GM19438 (cell line): ENCODE data around the gene FSTL1.

ENCODE experiments used
- ATAC-seq: cut with Tn5 transposase; IDR thresholded peaks from one replicate; pipeline ENCODE4 v1.9.1; 2021; ENCODE audit warnings: low read depth; ENCODE audit not compliant: unreplicated experiment

FSTL1 gene

DNA sequence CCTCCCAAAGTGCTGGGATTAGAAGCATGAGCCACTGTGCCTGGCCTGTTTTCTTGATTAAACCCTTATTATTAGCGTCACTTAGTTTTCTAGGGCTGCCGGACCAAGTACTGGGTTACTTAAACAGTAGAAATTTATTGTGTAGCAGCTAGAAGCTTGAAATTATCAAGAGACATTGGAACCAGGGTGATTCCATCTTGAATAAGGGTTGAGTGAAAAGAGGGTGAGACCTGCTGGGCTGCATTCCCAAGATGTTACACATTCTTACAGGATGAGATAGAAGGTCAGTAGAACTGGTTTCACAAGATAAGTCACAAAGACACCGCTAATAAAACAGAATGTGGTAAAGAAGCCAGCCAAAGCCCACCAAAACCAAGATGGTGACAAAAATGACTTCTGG lies 18.6 kb upstream of the FSTL1 start:
- no peak for ATAC-seq

DNA sequence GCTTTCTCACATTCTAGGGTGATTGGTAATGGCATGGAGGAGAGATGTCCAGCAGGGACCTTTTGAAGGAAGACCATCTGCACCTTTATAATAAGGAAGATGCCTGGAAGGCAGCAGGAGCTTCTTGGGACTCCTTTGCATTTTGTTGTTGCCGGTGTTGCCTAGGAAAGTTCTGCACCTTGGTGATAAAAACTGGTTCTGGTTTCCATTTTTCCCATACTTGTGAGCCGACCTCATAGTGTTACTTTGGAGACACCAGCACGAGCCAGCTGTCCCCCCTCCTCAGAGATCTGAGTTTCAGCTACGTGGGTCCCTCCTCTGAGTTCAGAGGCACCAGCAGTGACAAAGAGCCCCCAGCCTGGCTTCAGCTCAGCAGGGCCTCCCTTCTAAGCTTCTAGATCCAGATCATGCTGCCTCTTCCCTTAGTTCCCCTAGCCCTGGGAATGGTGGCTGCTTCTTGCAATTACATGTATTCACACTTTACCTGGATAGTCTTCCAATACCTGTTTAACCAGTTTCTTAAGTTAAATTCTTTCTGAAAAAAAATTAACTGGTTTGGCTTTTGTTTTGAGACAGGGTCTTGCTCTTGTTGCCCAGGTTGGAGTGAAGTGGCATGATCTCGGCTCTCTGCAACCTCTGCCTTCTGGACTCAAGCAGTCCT lies 18.0 kb upstream of the FSTL1 start:
- no peak for ATAC-seq

DNA sequence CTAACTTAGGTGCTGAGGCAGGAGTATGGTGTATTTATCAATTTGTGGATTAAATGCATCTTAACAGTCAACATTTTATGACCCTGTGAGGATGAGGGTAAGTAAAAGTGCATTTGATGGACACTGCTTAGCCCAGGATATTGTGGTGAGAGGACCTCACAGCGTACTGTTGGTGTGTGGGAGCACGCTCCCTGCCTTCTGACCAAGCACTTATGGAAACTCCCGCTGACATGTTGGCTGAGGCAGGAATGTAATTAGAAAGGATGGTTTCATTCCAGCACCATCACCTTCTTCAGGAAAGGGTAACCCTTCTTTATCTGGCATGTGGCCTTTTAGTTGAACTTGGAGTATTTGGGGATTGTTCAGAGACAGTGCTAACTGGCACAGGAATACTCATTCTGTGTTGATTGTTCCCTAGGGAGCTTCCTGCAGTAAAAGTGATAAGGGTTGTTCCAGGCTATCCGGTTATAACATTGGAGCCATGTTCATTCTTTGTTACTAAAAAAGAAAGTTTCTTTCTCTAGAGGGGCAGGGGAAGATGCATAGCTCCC lies 11.7 kb upstream of the FSTL1 start:
- no peak for ATAC-seq

DNA sequence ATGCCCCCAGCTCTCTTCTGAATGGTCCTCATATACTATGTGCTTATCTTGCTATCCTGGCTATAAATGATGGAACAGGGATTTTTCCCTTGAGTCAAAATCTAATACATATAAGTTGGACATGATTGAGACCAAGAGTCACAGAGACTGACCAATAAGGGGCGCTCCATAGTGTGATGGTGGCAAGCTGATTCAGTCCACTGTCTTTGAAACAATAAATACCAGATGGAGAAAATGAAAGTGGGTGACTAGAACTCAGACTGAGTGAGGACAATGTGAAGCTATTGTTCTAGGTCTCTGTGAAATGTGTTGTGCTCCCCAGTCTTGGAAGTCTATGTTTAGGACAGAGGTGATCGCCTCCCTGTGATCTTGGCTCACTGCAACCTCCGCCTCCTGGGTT lies 10.6 kb upstream of the FSTL1 start:
- no peak for ATAC-seq

DNA sequence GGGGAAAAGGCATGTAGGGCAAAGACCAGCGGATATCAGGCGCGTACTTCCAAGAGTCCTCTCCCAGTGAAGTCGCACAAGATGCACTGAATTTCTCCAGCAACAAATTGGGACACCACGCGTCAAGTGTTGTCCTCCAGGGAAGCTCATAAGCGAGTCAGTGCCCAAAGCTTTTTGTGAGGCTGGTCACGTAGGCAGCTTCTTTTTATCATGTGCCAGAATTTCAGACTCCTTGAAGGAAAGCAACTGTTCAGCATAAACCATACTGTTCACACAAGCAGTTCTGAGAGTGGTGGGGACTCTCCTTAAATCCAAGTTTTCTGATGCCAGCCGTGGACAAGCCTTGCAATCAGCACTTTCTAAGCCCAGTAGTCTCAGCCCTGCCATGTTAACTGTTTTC lies 10.1 kb upstream of the FSTL1 start:
- no peak for ATAC-seq

DNA sequence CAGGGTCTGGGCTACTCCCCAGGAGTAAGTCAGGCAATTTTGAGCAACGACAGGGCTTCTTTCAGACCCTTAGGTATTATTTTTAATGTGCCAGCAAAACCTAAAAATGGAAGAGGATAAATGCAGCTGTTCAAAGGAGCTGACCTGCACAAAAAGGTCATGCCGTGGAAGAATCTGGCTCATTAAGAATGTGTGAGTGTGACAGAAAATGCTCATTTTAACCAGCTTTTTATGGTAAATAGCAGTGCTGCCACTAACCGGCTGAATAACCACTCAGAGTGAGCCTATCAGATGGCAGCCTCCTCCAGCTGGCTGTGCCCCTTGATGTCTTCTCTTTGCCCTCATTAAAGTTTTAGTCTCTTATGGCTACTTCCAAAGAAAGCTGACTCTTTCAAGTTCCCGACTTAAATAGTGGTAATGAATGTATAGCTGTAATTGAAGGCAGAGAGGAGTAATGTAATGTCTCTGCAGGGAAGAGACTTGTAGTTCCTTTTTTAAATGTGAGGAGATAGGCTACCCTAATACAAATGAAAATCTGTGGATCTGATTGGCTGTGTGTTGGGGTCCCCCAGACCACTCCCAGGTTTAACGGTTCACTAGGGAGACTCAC lies 9.5 kb upstream of the FSTL1 start:
- no peak for ATAC-seq

DNA sequence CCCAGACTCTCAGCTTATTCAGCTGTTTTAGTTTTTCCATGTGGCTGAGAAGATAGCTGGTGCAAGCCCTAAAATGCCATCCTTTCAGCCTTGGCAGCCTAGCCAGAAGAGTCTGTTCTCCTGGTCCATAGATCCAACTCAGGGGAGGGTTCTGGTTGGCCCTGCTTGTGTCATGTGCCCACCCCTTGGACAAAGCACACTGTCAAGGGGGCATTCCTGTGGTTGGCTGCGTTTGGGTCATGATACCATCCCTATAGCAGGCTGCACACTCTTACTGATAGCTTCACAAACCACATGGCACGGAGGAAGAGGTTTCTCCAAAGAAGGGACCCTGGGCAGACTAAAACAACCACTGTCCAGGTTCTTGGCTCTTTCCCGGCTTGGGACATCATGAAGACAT lies 8.4 kb upstream of the FSTL1 start:
- no peak for ATAC-seq

DNA sequence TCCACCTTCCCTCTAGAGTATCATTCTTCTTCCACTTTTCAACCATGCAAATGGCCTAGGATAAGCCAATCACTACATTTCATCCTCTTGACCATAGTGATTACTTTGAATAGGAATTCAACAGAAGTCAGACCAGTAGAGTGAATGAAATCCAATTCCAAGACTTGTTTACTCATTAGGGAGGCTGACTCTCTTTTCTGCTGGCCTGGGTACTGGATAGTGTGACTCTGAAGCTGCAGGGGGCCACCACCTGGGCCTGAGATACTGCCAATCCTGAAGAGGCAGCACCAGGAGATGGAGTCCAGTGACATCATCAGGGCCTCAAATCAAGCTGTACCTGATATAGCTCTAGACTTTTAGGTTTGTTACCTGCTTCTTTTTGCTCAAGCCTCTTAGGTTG lies 7.0 kb upstream of the FSTL1 start:
- ATAC-seq = no peak

DNA sequence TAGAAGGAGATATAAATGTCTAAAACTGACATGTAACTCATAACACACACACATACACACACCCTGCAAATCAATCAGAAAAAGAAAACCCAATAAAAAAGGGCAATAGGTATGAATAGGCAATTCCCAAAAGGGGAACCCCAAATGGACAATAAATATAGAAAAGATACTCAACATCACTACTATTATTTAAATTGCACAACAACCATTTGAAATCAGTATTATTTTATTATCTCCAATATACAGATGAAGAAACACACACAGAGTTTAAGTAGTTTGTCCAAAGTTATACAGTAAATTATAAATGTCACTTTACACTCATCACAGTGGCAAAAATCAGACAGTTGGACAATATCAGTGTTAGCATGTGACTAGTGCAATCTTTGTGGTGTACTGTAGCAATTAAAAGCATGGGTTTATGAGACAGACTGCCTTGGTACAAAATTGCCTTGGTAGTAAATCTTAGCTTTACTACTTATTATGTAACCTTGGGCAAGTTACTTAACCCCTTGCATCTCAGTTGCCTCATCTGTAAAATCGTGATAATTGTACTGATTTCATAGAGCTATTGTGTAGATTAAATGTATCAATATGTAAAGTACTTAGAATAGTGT lies 3.4 kb upstream of the FSTL1 start:
- ATAC-seq = no peak

DNA sequence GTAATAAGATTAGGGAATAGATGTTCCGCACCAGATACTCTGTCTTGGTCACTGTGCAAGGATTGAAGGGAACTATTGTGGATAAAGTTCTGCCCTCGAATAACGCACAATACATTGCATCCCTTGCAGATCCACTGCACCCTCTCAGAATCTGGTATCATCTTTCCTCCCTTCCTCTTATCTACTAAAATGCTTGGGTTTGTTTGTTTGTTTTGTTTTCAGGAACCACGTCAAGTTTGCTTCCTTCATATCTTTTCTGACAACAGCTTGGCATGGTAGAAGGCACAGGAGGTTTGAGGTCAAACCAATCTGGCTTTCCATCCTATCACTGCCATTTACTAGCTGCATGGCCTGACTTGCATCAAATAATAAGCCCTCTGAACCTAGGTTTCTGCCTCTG lies 2.0 kb upstream of the FSTL1 start:
- ATAC-seq = no peak

DNA sequence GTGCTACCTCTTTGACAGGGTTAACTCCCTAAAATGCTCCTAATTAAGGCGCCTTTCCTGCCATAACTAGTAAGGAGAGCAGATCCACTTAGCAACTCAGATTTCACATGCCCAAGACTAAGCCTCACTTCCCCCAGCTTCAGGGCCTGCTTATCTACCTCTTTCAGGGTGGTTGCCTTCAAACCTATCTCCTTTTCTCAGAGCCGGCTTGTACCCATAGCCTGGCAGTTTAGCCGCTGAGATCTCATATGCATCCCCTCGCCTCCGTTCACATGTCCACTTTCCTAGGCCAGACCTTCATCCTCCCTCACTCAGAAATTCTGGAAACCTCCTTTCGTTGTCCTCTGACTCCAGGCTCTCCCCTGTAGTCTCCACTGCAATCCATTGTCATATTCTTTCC lies 1.0 kb upstream of the FSTL1 start:
- no peak for ATAC-seq

DNA sequence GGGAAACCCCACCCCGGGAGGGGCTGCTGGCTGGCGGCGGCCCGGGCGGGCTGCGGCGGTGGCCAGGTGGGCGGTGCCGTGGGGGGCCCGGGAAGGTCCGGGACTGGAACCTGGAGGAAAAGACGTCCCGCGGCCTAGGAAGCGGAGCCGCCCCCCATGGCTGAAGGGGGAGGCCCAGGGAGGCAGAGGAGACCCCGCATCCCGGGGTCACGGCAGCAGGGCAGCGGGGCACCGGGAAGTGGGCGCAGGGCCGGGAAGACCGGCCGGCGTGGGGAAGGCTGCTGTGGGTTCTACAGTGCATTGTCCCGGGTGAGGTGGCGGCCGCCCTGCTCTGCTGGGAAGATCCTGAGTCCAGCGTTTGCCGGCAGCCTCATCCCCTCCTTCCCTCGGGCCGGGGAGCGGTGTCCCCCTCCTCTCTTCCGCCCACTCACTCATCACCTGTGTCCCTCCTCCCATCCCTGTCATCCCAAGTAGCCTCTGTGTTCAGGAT lies 525 bp upstream of the FSTL1 start:
- ATAC-seq = no peak

DNA sequence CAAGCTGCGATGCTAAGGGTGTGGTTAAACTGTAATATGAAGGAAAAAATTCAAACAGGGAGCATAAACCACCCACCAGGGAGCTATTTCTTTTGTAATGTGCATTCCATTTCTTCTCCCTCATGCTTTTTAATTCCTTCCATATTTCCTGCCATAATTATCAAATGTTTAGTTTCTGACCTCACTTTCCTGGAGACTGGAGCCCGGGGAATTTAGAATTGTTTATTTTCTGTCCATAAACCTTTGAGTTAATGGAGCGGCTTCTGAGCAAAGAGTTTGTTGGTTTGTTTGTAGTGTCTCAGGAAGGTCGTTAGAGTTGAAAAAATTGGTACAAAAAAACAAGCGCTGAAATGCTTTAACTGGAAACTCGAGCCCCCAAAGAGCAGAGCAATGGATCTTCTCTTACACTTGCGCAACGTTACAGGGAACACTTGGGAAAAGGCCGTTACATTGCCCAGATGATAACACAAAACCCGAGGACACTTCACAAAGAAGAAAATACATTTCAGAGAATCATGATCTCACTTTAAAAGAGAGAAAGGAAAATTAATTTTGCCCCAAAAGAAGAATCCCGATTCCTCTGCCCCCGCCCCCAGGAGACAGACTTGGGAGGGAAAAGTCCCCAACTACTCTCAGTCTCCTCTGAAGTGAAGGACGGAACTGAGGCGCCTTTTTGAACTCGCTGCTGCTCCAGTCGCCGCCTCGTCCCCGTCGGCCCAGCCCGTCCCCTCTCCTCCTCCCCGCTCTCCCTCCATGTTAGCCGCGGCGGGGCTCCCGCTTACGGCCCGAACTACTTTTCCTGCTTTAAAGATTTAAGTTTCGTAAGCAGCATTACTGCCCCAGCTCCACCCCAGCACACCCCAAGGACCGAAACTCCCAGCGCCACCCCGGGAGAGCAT lies 842 bp downstream of the FSTL1 start:
- no peak for ATAC-seq

DNA sequence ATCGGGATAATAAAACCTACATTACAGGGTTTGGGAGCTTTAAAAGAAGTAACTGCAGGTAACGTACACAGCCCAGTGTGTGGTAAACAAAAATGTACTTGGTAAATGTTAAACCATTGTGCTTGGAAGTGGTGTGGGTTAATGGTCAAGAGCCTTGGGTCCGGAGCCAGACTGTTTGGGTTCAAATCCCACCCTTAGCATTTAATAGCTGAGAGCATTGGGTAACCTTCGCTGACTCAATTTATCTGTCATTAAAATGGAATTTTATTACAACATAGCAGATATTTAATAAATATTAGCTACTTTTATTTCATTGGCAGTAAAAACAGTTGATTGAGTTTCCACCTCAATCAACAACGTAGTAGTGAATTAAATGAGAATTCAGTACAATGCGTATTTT lies 1.5 kb downstream of the FSTL1 start:
- ATAC-seq = no peak

DNA sequence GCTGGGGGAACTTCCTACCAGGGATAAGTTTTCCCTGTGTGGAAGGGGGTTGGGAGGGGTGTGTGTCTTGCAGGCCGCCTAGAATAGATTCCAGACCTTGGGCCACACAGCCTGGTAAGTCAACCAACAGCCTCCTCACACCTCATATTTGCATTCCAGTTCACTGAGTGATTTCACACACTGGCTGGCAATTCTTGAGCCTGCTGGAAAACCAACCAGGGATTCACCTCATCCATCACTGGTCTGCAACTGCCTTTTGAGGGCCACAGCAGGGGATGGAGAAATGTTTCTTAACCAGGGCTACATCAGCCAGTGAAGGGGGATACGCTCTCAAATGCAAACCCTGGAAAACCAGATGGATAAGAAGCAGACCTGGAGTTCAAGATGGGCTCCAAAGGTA lies 2.0 kb downstream of the FSTL1 start:
- ATAC-seq = no peak

DNA sequence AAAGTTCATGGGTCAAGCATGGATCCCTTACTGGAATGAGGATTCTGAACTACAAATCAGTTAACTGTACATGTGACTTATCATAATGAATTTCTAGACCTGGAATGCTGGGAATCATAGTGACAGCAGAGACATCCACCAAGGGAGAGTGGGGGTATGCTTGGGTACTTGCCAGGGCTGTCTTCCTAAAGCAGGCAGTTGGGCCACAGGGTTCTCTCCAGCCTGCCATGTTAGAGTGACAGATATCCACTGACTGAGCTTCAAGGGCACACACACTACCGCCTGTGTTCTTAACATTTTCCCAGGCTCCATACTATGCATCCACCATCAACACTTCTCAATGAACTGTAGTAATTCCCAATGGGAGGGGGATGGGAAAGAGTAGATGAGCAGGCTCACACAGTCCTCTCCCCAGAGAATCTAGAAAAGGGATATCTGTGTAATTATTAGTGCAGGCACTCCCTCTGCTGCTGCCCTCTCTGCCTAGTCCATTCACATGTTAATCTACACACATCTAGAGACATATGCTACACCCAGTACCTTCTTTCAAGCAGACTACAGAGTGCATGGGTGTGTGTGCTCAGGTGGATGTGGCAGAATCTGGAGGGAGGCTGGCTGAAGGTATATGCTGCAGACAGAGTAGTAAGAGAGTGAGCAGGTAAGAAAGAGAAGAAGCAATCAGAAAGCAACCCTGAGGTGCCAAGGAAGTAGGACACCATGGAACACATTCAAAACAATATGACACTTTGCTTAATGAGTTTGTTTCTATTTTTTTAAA lies 3.7 kb downstream of the FSTL1 start:
- ATAC-seq = no peak

DNA sequence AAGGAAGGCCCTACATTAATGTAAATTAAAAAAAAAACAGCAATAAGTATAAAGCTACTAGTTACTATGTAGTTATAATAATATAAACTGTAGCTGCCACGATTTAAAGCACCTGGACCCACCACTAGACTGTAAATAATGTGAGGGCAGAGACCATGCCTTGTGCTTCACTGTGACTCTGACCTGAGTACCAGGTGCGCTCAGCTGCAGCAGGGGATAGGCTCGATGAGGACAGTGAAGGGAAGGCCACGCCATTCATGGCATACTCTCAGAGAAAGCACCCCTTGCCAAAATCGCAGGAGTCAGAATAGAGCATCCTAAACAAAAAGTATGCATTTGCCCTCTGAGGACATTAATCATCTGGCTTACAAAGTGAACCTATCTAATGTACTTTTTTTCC lies 5.1 kb downstream of the FSTL1 start:
- ATAC-seq = no peak

DNA sequence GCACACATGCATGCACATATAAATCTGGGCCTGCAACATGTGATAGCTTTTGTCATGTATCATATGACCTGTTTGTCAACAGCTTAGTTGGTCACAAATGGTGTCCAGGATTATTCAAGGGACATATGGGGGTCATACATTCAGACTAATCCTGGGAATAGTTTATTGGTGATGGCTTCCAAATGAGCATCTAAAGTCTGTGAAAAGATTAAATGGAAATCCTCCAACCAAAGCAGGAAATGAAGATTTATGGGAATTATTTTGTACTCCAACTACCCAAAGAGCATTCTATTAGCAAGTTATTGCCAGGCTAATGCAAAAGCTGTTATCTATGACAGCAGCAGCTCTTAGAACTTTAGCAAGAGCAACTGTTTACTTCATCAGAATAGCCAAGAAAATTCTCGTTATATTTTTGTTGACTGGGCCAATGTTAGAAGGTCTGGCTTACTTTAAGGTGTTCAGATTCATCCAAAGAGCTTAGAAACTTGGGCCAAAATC lies 7.1 kb downstream of the FSTL1 start:
- ATAC-seq = no peak

DNA sequence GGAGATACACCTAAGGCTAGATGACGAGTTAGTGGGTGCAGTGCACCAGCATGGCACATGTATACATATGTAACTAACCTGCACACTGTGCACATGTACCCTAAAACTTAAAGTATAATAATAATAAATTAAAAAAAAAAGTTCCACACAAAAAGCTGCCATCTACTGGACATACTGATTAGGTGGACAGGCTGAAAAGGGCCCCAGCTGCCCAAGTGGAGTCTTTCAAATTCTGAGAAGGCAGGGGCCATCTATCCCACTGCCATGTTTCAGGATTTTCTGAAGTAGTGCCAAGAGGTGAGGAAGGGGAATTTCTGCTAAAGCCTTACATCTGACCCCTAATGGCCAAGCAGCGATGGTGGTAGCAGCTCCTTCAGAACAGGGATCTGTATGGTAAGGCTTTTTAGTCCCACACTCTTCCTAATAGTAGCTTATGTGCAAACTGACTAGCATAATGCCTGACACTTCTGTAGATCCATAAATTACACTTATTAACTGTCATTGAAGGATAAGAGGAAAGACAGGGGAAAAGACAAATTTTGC lies 7.7 kb downstream of the FSTL1 start:
- ATAC-seq = no peak

DNA sequence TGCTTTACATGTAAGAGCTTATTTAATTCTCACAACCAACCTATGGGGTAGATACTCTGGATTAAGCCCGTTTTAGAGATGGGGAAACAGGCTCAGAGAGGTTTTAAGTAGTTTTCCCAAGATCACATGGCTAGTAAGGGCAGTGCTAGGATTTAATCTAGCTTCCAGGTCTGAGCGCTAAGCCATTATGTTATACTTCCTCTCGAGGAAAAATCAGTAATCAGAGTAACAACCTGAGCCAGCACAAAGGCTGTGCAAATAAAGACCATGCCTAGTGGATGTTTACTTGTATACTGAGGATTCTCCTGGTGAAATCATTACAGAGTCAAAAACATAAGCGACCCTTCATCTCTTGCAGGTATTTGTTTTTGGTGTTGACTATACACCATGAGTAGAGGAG lies 9.0 kb downstream of the FSTL1 start:
- ATAC-seq = no peak
